ENCODE results near the gene CADPS. TPM values are rescaled to one million over a fixed set of nuclear protein-coding genes. Genes with fewer than 3 reads are reported as not detected.

Gene CADPS
- total RNA-seq, 1 donor from 2014 or later, result 10.1 TPM

DNA sequence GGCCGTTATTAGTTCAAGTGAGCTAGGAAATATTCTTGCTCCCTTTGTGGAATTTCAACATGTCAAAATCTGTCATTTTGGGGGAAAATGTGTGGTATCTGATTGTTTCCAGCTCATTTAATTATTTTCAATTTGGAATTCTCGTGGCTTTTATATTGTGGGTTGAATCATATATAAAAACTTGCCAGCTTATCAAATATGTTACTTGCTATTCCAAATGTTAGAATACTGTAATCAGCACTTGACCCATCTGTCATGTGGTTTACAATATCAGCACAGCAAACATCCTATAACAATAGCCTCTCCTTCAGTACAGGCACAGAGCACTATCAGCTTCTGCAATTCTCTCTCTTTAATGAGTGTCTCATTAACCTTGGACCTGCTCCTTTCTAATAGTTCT is 371.7 kb downstream of the CADPS start:
- no peak for DNase-seq (ENCODE audit: low spot score)

DNA sequence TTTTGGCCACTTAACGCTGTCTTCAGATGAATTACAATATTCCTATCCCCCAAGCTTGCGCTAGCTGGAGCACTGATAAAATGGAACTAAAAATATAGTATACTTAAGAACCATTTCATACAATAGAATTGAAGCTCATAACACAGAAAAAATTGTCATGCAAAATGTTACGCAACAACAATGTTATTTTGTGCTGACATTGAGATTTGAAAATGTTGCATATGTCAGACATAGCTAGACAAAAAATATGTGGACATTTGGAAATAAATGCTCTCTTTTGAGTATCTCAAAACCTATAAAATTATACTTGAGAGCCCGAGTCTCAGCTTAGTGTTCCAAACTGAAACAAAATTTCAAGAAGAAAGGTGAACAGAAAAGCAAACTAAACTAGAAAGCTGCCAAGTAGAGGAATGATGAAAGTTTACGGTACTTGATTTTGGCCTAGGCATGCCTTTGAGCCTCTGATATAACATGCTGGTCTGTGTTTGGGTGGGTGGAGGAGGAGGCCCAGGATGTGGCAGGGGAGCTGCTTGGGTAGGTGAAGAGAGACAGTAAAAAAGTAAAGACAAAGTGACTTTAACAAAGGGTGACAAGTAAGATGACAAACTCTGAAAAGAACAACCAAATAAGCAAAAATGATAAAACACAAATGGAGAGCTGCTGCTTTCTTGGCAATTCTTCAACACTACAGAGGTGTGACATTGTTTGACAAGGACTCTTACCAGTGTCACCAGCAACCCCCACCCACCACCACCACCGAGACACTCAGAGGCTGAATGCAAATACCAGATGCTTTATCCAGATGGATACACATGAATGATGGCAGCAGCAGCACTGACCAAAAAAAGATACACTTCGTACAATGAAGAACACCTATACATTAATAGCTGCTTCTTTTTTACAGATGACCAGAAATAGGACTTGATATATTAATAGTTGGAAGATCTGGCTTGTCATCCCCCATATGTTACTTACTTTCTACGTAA is 372.6 kb downstream of the CADPS start:
- no peak for DNase-seq (ENCODE audit: low spot score)

DNA sequence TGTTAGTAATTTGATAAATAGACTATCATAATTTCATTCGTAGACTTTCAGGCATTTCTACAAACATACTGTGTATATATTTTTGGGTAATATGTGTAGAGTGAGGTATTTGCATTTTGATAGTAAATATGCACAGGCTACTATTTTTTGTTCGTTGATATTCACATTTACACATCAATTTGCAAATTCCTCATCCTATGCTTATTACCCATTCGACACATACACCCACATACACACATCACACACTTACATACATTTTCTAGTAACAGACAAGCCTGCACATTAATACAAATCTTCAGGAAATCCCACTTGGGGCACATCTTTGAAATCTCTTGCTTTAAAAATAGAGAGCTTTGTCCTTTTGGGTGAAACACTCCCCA is 373.9 kb downstream of the CADPS start:
- no peak for DNase-seq (ENCODE audit: low spot score)

DNA sequence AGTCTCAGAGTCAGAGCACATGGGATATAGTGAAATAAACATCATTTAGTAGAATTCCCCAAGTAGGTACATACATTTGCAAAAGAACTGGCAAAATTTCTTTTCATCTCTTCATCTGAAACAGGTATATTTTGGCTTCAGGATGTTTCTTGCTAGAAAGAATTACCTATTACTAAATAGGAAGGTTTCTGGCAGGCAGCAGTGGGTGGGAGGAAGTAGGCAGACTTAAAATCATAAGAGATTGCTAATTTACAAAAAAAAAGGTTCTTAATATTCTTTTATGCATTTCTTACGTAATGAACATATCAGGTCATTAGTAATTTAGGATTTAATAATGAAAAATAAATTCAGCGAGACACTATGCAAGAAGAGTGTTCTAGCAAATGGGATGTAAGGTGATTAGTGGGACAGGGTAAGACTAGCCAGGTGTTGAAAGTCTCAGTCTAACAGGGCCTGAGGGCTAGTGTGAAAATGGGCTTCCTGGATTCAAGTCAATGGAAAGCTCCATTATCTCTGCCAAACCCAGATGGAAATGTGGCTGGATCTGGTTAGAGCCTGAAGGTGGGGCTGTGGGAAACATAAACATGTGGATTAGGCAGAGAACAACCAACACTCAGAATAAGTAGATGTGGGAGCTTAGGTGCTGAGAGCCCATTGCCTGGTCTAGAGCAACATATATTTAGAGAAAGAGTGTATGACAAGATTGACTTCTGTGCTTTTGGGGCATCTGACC is 374.5 kb downstream of the CADPS start:
- DNase-seq (ENCODE audit: low spot score), result no peak

DNA sequence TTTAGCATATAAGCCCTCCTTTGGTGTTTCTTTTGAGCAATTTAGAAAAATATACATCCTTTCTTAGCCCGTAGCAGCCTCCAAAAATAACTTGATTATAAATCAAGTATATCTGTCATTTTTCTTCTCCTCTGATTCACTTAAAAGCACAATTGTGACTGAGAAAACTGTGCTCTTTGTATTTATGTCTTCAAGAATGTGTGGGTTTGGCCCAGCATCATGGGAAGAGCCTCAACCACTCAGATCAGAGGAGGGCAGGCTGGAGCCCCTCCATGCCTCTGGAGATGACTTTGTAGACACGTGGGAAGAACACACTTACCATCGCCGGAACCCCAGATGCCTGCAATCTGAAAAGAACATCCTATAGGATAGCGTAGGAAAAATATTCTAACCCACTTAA is 378.1 kb downstream of the CADPS start:
- DNase-seq (ENCODE audit: low spot score), result no peak

DNA sequence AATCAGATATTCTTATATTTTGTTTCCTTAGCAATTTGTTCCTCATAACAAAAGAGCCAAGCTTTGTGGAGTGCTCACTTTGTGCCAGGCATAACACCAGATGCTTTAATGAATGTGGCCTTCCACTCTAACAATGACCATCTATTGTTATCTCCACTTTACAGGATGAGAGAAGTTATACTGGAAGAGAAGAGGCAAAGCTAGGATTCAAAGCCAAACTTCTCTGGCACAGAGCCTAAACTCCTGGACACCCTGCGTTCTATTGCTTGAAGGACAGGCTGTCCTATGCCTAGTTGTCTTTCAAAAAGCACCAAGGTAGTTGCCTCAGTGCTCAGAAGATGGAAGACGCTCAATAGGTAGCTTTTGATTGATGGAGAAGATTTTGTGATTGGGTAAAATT is 378.7 kb downstream of the CADPS start:
- no peak for DNase-seq (ENCODE audit: low spot score)

DNA sequence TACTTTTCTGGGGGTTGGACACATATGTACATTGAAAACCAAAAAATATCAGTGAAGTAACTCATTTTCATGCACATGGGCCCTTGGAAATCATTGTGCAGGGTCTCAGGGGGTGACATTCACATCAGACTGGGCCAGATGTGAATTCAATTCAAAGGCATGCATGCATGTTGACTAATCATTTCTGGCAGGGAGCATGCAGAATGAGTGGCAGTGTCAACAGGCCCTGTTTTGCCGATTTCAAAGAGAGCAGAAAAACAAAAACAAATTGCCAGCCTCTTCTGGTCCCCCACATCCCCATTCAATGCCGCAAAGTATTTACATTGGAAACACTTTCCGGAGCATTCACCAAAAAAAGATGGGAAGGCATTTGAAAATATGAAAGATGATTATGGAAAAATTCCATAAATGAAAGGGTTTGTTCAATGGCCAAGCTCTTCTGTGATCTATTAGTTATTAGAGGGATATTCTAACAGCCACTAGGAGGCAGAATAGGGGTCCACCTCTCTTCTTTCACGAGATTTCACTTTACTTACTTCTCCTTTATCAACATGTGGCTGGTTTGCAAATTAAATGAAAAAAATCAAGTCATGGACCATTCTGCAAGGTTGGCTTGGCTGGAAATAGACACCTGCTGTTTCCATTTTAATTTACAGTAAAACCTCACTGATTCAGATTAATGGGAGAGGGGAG is 382.0 kb downstream of the CADPS start:
- DNase-seq (ENCODE audit: low spot score), result no peak

DNA sequence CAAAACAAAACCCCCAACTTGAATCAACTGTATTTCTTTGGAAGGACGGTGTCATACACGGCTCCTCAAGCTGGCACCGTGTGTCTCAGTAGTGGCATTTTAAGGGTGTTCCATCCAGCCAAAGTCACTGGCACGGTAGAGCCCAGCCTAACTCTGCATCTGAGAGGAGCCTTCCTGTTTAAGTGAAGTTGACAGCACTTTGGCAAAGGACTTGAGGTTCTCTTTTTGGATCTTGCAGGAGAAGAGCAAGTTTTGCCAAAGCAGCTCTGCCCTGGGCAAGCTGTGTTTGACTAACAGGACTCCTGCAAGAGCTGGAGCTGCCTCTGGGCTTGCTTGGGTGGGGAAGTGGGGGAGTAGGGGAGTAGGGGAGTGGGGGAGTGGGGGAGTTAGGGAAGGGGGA is 392.3 kb downstream of the CADPS start:
- DNase-seq (ENCODE audit: low spot score), result no peak

DNA sequence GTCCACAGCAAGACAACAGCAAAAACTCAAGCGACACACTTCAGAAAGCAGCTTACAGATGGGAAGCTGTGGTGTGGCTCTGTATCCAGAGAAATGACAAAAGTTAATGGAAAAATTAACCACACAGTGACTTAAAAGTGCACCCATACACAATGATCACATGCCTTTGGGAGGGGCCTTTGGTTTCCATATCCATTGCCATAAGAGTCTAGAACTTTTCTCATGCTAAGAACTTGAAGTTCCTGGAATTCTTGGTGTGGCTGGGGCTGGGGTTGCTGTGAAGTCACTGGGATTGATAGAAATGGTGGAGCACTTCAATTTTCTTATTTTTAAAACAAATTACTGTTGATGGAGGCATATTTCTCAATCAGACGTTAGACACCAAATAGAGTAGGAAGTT is 393.3 kb downstream of the CADPS start:
- no peak for DNase-seq (ENCODE audit: low spot score)

DNA sequence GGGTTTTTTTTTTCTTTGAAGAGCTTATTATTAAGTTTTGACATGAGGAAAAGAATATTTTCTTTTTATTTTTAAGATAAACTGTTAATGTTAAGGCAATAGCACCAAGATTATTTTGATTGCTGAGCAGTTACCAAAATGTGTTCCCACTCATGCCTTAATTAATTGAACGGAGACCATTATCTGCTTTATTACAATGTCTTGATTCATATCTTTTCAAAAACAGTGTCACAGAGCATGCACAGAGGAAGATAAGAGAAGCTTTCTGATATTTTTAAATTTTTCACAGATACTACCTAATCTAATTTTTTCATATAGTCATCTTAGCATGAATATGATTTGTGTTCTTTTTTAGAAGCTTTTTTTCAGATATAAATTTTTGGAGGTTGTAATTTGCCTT is 395.2 kb downstream of the CADPS start:
- no peak for DNase-seq (ENCODE audit: low spot score)

DNA sequence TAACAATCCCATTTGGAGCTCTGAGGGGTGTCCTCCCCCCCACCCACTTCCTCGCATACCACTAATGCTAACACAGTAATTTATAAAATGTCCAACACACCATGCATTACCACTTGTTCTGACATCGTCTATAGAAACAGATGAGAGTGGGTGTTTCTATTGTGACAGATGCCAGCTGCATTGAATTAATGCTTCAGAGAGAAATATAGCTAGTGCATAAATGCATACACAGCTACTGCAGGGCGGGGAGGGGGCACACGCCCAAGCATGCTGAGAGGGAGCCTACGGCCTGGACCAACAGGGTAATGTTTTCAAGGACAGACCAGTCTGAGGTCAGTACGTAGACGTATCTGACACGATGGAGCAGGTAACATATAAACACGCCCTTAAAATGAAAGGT is 395.9 kb downstream of the CADPS start:
- no peak for DNase-seq (ENCODE audit: low spot score)

DNA sequence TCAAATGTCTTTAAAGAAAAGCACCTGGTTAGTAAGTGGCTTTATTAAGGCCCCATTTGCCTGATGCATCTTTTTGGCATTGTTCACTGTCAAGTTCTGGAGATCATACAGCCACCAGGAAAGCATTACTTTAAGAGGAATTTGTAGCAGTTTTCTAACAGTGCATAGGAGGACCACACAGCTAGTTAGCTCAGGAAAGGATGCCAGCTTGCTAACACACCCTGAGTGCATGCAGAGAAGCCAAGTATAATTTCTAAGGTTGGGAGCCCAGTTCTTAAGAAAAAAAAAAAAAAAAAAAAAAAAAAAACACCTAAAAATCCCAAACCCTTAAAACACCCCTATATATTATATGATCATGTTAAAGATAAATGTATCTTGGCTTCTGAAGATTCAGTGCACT is 399.9 kb downstream of the CADPS start:
- DNase-seq (ENCODE audit: low spot score), result no peak

DNA sequence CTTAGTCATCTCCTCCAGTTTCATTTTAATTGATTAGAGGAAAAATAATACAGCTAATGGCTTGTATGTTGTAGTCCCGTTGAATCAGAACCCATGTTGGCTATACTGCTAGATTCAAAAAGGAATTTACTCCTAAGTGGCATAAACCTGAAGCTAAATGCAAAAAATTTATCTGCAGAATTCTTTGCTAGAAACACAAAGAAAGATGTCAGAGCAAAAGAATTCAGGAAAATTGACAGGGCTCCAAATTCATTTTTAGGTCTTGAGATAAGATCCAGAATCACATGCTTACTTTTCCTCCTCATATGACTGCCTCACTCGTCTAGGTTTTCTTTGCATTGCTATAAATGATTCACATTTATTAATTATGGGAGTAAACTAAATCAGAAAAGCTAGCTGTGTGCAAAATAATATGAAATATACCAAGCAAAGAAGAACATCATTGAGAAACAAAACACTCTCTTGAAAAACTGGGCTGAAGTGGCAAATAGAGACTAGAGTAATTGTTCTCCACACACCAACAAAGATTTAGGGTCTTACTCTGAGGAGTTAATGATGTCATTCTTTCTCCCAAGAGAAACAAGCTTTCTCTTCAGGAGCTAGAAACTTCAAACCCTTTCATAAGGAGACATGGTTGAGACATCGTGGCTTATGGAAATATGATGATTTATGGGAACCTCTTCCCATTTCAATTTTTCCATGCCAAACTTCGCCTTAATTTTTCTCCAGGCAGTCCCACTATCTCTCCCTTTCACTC is 407.1 kb downstream of the CADPS start:
- DNase-seq (ENCODE audit: low spot score), result peak; percentile 5

DNA sequence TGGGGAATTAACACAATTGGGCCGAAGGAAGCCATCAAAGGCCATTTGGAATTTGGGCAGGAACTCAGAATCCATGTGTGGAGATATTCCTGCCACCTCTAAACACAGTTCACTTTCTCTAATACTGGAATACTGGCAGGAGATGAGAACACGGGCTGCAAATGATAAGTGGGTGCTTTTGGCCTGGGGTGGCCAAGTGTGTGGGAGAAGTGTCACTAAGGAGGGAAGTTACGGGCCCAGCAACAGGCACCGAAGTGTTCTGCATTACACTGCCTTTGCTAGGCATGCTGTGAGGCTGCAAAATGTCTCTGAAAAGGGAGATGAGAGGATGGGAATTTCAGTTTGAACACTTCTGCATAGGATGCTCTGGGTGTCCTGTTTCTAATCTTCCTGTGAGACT is 412.4 kb downstream of the CADPS start:
- no peak for DNase-seq (ENCODE audit: low spot score)

DNA sequence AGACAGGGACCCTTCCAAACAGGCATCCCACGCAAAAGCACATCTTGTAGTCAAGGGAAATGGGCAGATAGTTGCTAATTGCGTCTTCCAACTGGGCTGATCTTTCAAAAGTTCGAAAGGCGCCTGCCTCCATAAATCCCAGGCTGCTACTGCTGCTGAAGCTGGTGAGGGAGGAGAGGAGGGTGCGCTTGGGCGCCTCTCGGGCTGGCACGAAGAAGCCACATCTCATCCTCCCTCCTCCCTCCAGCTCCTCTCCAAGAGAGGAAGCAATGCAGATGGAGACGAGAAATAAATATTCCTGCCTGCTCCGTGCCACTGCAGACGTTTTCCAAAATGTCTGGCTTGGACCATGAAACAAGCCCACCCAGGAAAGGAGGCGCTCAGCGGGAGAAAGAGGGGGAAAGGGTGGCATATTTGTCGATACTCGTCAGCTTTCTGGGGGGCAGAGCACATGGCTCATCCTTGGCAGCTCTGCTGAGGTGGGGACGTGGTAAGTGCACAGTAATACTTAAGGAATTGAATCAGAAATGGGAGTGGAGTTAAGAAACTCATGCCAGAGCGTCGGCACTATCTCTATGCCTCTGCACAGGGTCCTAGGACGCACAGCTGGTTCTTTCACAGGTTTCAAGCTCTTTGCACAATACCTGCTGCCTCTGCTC is 413.0 kb downstream of the CADPS start:
- no peak for DNase-seq (ENCODE audit: low spot score)

DNA sequence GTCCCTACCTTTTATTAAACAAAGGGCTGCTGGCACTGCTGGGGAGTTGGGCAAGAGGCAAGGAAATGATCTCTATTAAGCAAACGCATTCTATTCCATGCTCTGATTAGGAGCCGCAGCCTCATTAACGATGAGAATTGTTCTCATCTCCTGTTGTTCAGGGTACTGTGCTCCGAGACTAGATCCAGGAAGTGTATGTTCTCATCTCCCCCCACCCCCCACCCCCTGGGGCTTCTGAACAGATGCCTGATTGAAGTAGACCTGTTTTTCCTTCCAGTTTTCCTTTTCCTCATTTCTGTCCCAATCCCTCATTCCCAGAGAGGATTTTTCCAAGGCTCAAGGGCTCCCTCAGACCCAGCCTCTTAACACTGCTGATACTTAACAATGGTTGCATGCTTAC is 420.3 kb downstream of the CADPS start:
- DNase-seq (ENCODE audit: low spot score), result no peak

DNA sequence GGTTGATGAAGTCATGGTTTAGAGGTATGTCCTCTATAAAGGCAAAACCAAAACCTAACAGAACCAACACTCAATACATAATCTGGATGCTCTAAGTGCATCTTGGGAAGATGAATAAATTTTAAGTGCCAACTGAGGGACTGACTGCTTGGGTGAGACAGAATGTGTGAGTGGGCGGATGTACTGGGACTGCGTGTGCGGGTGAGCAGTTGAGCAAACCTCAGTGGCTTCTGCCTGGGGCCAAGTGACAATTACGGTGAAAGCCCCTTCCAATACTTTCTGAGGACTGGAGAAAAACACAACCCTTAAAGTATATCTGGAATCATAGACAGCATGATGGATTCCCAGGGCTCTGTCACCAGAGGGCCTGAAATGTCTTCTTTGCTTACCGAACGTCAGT is 421.8 kb downstream of the CADPS start:
- no peak for DNase-seq (ENCODE audit: low spot score)

DNA sequence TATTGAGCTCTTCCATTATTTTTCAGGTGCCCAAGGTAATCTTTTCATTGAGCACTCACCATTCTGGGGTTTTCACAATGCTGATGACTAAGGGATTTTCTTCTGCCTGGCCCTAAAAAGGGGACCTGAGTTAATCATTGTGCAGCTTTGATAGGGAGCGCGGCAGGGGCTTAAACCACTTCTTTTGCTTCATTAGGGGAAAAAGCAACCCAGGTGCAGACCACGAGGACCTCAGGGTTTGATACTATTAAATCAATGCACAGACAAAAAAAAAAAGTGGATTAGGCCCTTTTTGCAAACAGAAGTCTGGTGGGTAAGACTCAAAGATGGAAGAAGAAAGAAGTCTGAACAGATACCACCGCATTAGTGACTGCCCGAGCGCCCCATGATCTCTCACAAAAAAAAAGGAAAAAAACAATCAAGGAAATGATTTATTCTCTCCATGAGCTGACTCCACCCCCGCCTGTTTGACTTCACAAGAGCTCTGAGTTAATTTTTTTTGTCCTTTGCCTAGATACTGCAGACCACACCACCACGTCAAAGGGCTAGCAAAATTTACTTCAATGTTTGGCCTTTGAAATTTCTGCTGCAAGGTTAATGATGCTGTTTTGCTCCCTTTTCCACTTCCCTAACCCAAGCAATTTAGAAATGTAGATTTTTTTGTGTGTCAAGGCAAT is 423.9 kb downstream of the CADPS start:
- DNase-seq (ENCODE audit: low spot score), result no peak

DNA sequence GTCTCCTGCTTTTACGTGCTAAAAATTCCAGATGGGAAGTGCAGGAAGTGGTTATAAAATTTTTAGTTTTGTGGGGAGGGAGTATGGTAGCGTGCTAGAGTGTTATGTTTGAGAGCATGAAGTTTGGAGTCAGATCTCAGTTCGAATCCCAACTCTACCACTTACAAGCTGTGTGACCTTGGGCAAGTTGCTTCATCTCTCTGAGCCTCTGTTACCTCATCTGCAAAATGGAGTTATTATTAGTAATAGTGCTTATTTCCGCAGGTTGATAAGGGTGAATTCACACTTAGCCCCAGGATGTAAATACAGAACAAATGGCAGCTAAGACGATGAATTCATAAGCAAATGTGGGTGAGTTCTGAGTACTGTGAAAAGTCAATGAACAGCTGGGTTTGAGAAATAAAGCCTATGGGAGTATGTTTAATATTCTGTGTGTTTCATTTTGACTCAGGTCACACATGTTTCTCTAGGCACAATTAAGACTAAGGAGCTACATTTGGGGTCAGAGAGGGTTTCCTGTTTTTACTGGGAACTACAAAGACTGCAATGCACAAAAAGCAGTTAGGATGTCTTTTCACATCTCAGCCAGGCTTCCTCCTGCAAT is 428.8 kb downstream of the CADPS start:
- DNase-seq (ENCODE audit: low spot score), result no peak

DNA sequence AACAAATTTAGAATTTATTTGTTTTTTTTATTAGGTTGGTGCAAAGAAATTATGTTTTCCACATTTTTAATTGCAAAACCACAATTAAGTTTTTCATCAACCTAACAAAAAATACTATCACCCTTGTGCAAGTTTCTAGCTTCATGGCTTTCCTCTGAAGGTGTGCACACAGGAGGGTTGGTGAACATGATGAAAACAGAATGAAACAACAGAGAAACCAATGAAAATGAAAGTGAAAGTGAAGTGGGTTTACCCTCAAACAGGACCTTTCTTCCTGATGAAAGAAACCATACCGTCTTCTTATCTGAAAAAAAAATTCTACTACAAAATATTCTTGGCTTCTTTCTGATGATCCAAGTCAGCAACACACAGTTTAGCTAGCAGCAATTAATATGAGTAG is 429.9 kb downstream of the CADPS start:
- DNase-seq (ENCODE audit: low spot score), result peak; percentile 3
